Osteoblast (primary cell): ENCODE data around the gene LTBP1. TPM values are rescaled to one million over a fixed set of nuclear protein-coding genes. Genes with fewer than 3 reads are reported as not detected.

Source experiments
- DNase-seq: peaks from one replicate; pipeline ENCODE4 v3.0.0; 2011; ENCODE audit warnings: low spot score, mixed read lengths; ENCODE audit not compliant: insufficient read length; ENCODE audit errors: missing footprints
- H2AFZ ChIP-seq: 2 replicates; pipeline ENCODE4 v1.6.0; 2011; ENCODE audit warnings: mild to moderate bottlenecking, low read length
- H3K27ac ChIP-seq: 2 replicates; pipeline ENCODE4 v1.5.1; 2011; ENCODE audit warnings: mild to moderate bottlenecking, low read depth, low read length, moderate library complexity
- H3K27me3 ChIP-seq: 2 replicates; pipeline ENCODE4 v1.6.0; 2012; ENCODE audit warnings: mild to moderate bottlenecking, control low read depth, inconsistent platforms, low read length, moderate library complexity; ENCODE audit not compliant: insufficient read depth
- H3K36me3 ChIP-seq: 2 replicates; pipeline ENCODE4 v1.5.1; 2011; ENCODE audit warnings: mild to moderate bottlenecking, low read length, control low read depth, moderate library complexity; ENCODE audit not compliant: insufficient read depth
- H3K4me1 ChIP-seq: 2 replicates; pipeline ENCODE4 v1.5.1; 2011; ENCODE audit warnings: mild to moderate bottlenecking, low read length, control low read depth, moderate library complexity; ENCODE audit not compliant: insufficient read depth
- H3K4me2 ChIP-seq: 2 replicates; pipeline ENCODE4 v1.6.0; 2011; ENCODE audit warnings: mild to moderate bottlenecking, low read length; ENCODE audit not compliant: insufficient read depth
- H3K4me3 ChIP-seq: fragments of 200-600 bp; sonication (generic); 3 replicates; pipeline ENCODE4 v1.5.1; 2012; ENCODE audit warnings: mild to moderate bottlenecking, low read length, inconsistent platforms; ENCODE audit not compliant: insufficient read depth
- H3K79me2 ChIP-seq: 2 replicates; pipeline ENCODE4 v1.6.0; 2012; ENCODE audit warnings: mild to moderate bottlenecking, low read length, control low read depth, inconsistent platforms; ENCODE audit not compliant: insufficient read depth
- H3K9me3 ChIP-seq: 2 replicates; pipeline ENCODE4 v1.5.1; 2011; ENCODE audit warnings: low read depth, low read length, control low read depth
- H4K20me1 ChIP-seq: 2 replicates; pipeline ENCODE4 v1.6.0; 2012; ENCODE audit warnings: mild to moderate bottlenecking, low read length, control low read depth; ENCODE audit not compliant: insufficient read depth
- total RNA-seq: library from RNA; depleted of rRNA; stranded (reverse); fragments of >200 nt; gene quantifications from 2 replicates; pipeline ENCODE4 v1.2.3, GENCODE V29; 2012
- TF ChIP-seq, protein P1 (sequence below): IDR thresholded peaks from 2 replicates; pipeline ENCODE4 v1.5.1; 2011; ENCODE audit warnings: mild to moderate bottlenecking, low read depth, low read length, moderate library complexity; ENCODE audit errors: extremely low read depth

Gene LTBP1
- total RNA-seq, 1 donor, result 224 TPM

DNA sequence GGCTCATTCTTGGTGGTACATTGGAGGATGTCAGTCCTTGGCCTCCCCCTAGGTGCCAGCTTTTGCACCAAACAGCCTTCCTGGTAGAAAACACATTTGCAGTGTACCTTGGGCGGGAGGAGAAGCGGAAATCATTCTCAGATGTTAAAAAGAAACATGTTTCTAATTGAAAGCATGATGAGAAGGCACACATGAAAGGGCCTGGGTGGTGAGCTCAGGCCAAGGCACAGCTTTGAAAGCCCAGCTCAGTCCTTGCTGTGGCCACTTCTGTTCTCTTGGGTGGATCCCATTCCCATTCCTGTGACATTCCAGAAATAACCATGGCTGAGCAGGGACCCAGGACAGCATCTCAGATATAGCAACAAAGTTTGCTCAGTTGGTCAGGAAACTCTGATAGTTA lies 71.5 kb downstream of the LTBP1 start:
- TF ChIP-seq, protein P1, sequence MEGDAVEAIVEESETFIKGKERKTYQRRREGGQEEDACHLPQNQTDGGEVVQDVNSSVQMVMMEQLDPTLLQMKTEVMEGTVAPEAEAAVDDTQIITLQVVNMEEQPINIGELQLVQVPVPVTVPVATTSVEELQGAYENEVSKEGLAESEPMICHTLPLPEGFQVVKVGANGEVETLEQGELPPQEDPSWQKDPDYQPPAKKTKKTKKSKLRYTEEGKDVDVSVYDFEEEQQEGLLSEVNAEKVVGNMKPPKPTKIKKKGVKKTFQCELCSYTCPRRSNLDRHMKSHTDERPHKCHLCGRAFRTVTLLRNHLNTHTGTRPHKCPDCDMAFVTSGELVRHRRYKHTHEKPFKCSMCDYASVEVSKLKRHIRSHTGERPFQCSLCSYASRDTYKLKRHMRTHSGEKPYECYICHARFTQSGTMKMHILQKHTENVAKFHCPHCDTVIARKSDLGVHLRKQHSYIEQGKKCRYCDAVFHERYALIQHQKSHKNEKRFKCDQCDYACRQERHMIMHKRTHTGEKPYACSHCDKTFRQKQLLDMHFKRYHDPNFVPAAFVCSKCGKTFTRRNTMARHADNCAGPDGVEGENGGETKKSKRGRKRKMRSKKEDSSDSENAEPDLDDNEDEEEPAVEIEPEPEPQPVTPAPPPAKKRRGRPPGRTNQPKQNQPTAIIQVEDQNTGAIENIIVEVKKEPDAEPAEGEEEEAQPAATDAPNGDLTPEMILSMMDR, result no peak
- Histone ChIP-seq H3K79me2 (no peaks in the 10 kb centered on the region), H3K36me3 (no peaks in the 10 kb centered on the region), H3K27me3 (no peaks in the 10 kb centered on the region), H4K20me1 (no peaks in the 10 kb centered on the region), H3K9me3 (no peaks in the 10 kb centered on the region), H3K4me1 (peaks cover 44% of the 10 kb centered on the region), H2AFZ (peak overlapping the region; percentile 57), H3K27ac (no peak overlapping the region), H3K4me2 (no peak overlapping the region), H3K4me3 (no peak overlapping the region)
- no peak for DNase-seq

- Histone ChIP-seq H4K20me1 (no peaks in the 10 kb centered on the region), H3K4me3 (no peak overlapping the region), H3K36me3 (no peaks in the 10 kb centered on the region), H3K27ac (no peak overlapping the region), H3K4me2 (no peak overlapping the region), H2AFZ (no peak overlapping the region), H3K79me2 (no peaks in the 10 kb centered on the region), H3K9me3 (peaks cover under 1% of the 10 kb centered on the region), H3K27me3 (no peaks in the 10 kb centered on the region), H3K4me1 (peaks cover 44% of the 10 kb centered on the region)
- TF ChIP-seq, protein P1, result no peak
- DNase-seq, result no peak
Observed at GRCh38 chr2:33019796-33020195, 73.0 kb downstream of the LTBP1 start.

DNA sequence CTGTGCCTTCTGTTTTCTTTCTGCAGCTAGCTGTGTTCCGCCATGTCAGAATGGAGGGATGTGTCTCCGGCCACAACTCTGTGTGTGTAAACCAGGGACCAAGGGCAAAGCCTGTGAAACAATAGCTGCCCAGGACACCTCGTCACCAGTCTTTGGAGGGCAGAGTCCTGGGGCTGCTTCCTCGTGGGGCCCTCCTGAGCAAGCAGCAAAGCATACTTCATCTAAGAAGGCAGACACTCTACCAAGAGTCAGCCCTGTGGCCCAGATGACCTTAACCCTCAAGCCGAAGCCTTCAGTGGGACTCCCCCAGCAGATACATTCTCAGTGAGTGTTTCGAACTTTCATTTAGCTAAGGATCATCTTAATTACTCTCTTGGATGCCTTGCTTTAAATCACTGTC lies 74.1 kb downstream of the LTBP1 start:
- Histone ChIP-seq H3K79me2 (no peaks in the 10 kb centered on the region), H3K4me2 (no peak overlapping the region), H3K9me3 (peaks cover 4% of the 10 kb centered on the region), H3K27ac (no peak overlapping the region), H2AFZ (no peak overlapping the region), H3K27me3 (no peaks in the 10 kb centered on the region), H4K20me1 (no peaks in the 10 kb centered on the region), H3K4me1 (peaks cover 36% of the 10 kb centered on the region), H3K4me3 (no peak overlapping the region), H3K36me3 (no peaks in the 10 kb centered on the region)
- no peak for DNase-seq
- TF ChIP-seq, protein P1, result no peak

DNA sequence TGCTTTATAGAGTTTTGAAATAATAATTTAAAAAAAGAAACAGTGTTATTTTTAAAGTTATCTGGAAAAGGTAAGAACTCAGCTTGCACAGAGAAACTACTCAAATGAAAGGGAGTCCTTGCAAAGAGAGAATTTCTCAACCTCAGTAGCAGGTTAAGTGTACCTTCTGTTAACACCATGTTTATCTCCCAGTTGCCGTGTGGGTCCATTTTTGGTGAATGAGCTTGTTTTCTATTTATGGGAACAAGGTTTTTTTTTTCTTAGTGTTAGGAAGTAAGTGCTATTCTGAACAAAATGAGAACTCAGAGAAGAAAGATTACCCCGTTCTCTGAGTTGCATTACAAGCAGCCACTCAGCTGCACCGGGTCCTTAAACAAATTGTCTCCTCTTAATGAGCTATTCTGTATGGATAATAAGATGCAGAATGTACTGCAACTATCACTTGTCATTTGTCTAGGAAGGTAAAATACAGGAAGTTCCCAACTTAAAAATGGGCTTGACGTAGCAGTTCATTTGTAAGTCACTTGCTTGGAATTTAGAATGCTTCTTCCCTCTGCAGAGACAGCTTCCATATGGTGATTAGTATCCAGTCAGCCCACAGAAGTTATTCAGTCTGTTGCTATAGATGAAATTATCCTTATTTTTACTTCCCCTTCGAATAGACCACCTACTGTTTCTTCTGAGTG lies 74.9 kb downstream of the LTBP1 start:
- Histone ChIP-seq H2AFZ (peak overlapping the region; percentile 45), H3K79me2 (no peaks in the 10 kb centered on the region), H4K20me1 (no peaks in the 10 kb centered on the region), H3K36me3 (no peaks in the 10 kb centered on the region), H3K27ac (peak overlapping the region; percentile 74), H3K4me2 (no peak overlapping the region), H3K9me3 (peaks cover 4% of the 10 kb centered on the region), H3K4me1 (peaks cover 29% of the 10 kb centered on the region), H3K27me3 (no peaks in the 10 kb centered on the region), H3K4me3 (no peak overlapping the region)
- TF ChIP-seq, protein P1, result no peak
- peak; percentile 4 for DNase-seq
